Keratinocyte (primary cell): Measurements from ENCODE around the gene PDE6D. TPM values are rescaled to one million over a fixed set of nuclear protein-coding genes. Genes with fewer than 3 reads are reported as not detected.

Experiments
- DNase-seq: peaks from one replicate; pipeline ENCODE4 v3.0.0-alpha.2; 2011; ENCODE audit warnings: low read depth, missing footprints, low spot score
- FAIRE-seq: peaks from 2 replicates; lab custom pipeline; 2011; peaks lifted over from hg19 to GRCh38; lab: Jason Lieb, UNC
- H2AFZ ChIP-seq: 2 replicates; pipeline ENCODE4 v1.6.0; 2012; ENCODE audit warnings: low read length, control low read depth, inconsistent platforms; ENCODE audit not compliant: control insufficient read depth
- H3K27ac ChIP-seq: 2 replicates; pipeline ENCODE4 v1.5.1; 2011; ENCODE audit warnings: low read length; ENCODE audit not compliant: control insufficient read depth, insufficient read depth
- H3K27me3 ChIP-seq: 3 replicates; pipeline ENCODE4 v1.6.0; 2011; ENCODE audit warnings: low read length; ENCODE audit not compliant: control insufficient read depth, insufficient read depth; ENCODE audit errors: extremely low read depth
- H3K36me3 ChIP-seq, 2 experiments: 2 replicates in 1 of 2; 3 replicates in 1 of 2; pipeline ENCODE4 v1.5.1; 2011; ENCODE audit warnings: low read length in 2 of 2, mild to moderate bottlenecking in 1 of 2; ENCODE audit not compliant: control insufficient read depth in 2 of 2, insufficient read depth in 2 of 2; ENCODE audit errors: extremely low read depth in 1 of 2
- H3K4me1 ChIP-seq: 3 replicates; pipeline ENCODE4 v1.5.1; 2011; ENCODE audit warnings: low read length; ENCODE audit not compliant: control insufficient read depth, insufficient read depth; ENCODE audit errors: extremely low read depth
- H3K4me2 ChIP-seq: 3 replicates; pipeline ENCODE4 v1.6.0; 2011; ENCODE audit warnings: low read depth, low read length; ENCODE audit not compliant: control insufficient read depth, insufficient read depth; ENCODE audit errors: extremely low read depth
- H3K4me3 ChIP-seq, 3 experiments: fragments of 200-600 bp in 1 of 3; sonication (generic) in 1 of 3; 2 replicates in 2 of 3; 3 replicates in 1 of 3; pipeline ENCODE4 v1.5.1; 2011 to 2016; ENCODE audit warnings: low read length in 3 of 3, mild to moderate bottlenecking in 3 of 3, control low read depth in 2 of 3, inconsistent platforms in 1 of 3, low read depth in 1 of 3, mixed read lengths in 1 of 3, mixed run types in 1 of 3, moderate library complexity in 1 of 3; ENCODE audit not compliant: control insufficient read depth in 2 of 3, insufficient read depth in 2 of 3; ENCODE audit errors: extremely low read depth in 1 of 3
- H3K79me2 ChIP-seq: 2 replicates; pipeline ENCODE4 v1.6.0; 2012; ENCODE audit warnings: low read length; ENCODE audit not compliant: control insufficient read depth, insufficient read depth
- H3K9ac ChIP-seq: 3 replicates; pipeline ENCODE4 v1.6.0; 2011; ENCODE audit warnings: low read length; ENCODE audit not compliant: control insufficient read depth, insufficient read depth; ENCODE audit errors: extremely low read depth
- H3K9me1 ChIP-seq: 3 replicates; pipeline ENCODE4 v1.6.0; 2011; ENCODE audit warnings: low read length; ENCODE audit not compliant: control insufficient read depth, insufficient read depth; ENCODE audit errors: extremely low read depth
- H3K9me3 ChIP-seq: 2 replicates; pipeline ENCODE4 v1.5.1; 2012; ENCODE audit warnings: low read depth, low read length; ENCODE audit not compliant: control insufficient read depth
- H4K20me1 ChIP-seq: 3 replicates; pipeline ENCODE4 v1.6.0; 2011; ENCODE audit warnings: low read length; ENCODE audit not compliant: control insufficient read depth, insufficient read depth; ENCODE audit errors: extremely low read depth
- CTCF ChIP-seq, 3 experiments: IDR thresholded peaks in 1 of 3; conservative IDR thresholded peaks in 1 of 3; optimal IDR thresholded peaks in 1 of 3; 2 replicates in 2 of 3; 3 replicates in 1 of 3; pipeline versions ENCODE3 to v1.5.1; 2011; ENCODE audit warnings: low read length in 3 of 3, mild to moderate bottlenecking in 3 of 3, moderate library complexity in 2 of 3, control low read depth in 1 of 3, inconsistent platforms in 1 of 3; ENCODE audit not compliant: insufficient read depth in 2 of 3; ENCODE audit errors: extremely low read depth in 1 of 3
- EZH2 ChIP-seq: IDR thresholded peaks from one replicate; pipeline ENCODE4 v1.6.1; 2012; ENCODE audit warnings: inconsistent platforms, mild to moderate bottlenecking, low read length, moderate library complexity
- dilution Hi-C: fragments of 300-500 bp; cut with MboI; formaldehyde crosslinking; loops from one replicate; pipeline ENCODE4 v1.7.0; 2020; ENCODE audit warnings: low sequenced_read_pairs; ENCODE audit not compliant: extremely low pct_ligation_motif_present
- polyA plus RNA-seq, 5 experiments: library from polyadenylated mRNA; depleted of rRNA in 3 of 5; stranded (reverse) in 3 of 5; stranded (forward) in 1 of 5; unstranded in 1 of 5; fragments of >200 nt; gene quantifications; 1 replicate in 1 of 5; 2 replicates in 3 of 5; 3 replicates in 1 of 5; pipeline versions ENCODE4 v1.2.1 to v1.2.3, GENCODE V29; 2011 to 2012; ENCODE audit warnings: missing spikeins in 2 of 5, low read depth in 1 of 5, low replicate concordance in 1 of 5

PDE6D gene
- polyA plus RNA-seq, 1 donor (not counting 4 experiments of a cell fraction or from before 2014, with no cell fraction given): 31.6 TPM

DNA sequence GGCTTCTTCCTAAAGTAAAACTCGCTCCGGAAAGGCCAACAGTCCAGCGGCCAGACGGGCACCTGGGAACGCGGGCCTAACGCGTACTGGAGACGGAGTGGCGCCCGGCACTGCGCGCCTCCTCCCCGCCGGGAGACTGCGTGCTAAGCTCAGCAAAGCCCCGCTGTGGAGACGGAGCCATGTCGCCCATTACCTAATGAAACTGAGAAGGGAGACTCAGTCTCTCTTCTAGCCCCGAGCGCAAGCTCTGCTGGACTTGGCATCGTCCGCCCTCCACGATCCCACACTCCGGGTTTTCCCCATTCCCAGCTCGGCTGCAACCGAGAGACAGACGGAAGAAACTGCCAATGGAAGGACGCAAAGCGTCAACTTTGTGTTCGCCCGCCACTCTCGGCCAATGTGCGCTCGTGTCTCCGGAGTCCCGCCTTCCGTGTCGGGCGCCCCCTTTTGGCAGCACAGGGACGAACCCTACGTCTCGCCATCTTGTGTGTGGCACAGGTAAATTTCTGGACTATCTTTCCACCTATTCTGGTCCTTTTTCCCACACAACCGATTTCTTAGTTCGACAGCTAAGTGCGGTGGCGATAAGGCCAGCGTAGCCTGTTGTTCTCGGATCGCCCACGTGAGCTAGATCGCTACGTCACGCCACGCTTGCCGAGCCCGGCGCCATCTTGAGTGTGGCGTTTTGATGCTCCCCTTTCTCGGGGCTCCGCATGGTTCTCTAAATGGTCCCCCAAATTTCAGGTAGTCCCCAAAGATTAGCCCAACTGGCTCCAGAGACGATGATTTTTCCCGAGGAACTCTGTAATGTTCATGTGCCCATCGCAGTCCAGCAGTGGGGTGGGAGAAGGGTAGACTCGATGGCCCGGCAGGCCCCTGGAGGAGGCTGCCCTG, 74.1 kb downstream of the PDE6D start:
- Histone ChIP-seq H3K79me2 (peaks cover 41% of the 10 kb centered on the region), H3K4me2 (peak overlapping the region; percentile 88), H3K9me1 (no peaks in the 10 kb centered on the region), H2AFZ (peak overlapping the region; percentile 100), H3K27me3 (no peaks in the 10 kb centered on the region), H3K4me3 (peak overlapping the region; percentile 73 to 95 (median 94)), H3K9me3 (no peaks in the 10 kb centered on the region), H3K9ac (peak overlapping the region; percentile 98), H3K27ac (peak overlapping the region; percentile 99), H3K36me3 (peaks cover 3 to 7% of the 10 kb centered on the region in 2 experiments), H3K4me1 (peaks cover 19% of the 10 kb centered on the region), H4K20me1 (peaks cover 16% of the 10 kb centered on the region)
- DNase-seq (peak; percentile 88), FAIRE-seq (peak; percentile 77)
- dilution Hi-C loops: no loop called here
- TF ChIP-seq EZH2 (no peak), CTCF (optimal IDR thresholded peaks at IDR 0.05 in 1 of 3, IDR thresholded peaks at IDR 0.05 in 1 of 3, conservative IDR thresholded peaks at IDR 0.05 in 1 of 3; ENCODE audit: extremely low read depth in 1 of 3, insufficient read depth in 2 of 3, low read length in 3 of 3) (peak in 2 of 3 experiments; percentile 94 to 99)

GRCh38 chr2:231704017-231704416, 77.1 kb downstream of the PDE6D start:
- peaks cover 19% of the 10 kb centered on the region for H3K4me1 ChIP-seq
- H3K36me3 ChIP-seq: no peaks in the 10 kb centered on the region
- peaks cover 12% of the 10 kb centered on the region for H3K79me2 ChIP-seq
- H3K9me1 ChIP-seq: no peaks in the 10 kb centered on the region
- H3K27me3 ChIP-seq: no peaks in the 10 kb centered on the region
- FAIRE-seq (no peak), DNase-seq (no peak)
- no peaks in the 10 kb centered on the region for H4K20me1 ChIP-seq
- dilution Hi-C loops: no loop called here
- no peaks in the 10 kb centered on the region for H3K9me3 ChIP-seq
- TF ChIP-seq EZH2 (no peak), CTCF (optimal IDR thresholded peaks at IDR 0.05 in 1 of 3, IDR thresholded peaks at IDR 0.05 in 1 of 3, conservative IDR thresholded peaks at IDR 0.05 in 1 of 3; ENCODE audit: extremely low read depth in 1 of 3, insufficient read depth in 2 of 3, low read length in 3 of 3) (no peak)
- no peak overlapping the region for H2AFZ ChIP-seq
- H3K9ac ChIP-seq: no peak overlapping the region
- no peak overlapping the region for H3K4me2 ChIP-seq
- no peak overlapping the region for H3K27ac ChIP-seq
- H3K4me3 ChIP-seq: no peak overlapping the region
